ENCODE data around the gene SART1.
A peak's percentile ranks its signal among the peaks of the same experiment; 100 is the strongest.
"Not testable (repeated sequence)": the region's sequence is repeated elsewhere in the genome, so short reads cannot be mapped to it uniquely, and the experiment has no call there.

The SART1 gene

GRCh38 chr11:66017321-66017720 is 55.8 kb downstream of the SART1 start:
- no peak for DNase-seq (ENCODE audit: low read depth, low spot score)

- DNase-seq (ENCODE audit: low read depth, low spot score): no peak
Observed at GRCh38 chr11:66020212-66020611, 58.7 kb downstream of the SART1 start.

DNA sequence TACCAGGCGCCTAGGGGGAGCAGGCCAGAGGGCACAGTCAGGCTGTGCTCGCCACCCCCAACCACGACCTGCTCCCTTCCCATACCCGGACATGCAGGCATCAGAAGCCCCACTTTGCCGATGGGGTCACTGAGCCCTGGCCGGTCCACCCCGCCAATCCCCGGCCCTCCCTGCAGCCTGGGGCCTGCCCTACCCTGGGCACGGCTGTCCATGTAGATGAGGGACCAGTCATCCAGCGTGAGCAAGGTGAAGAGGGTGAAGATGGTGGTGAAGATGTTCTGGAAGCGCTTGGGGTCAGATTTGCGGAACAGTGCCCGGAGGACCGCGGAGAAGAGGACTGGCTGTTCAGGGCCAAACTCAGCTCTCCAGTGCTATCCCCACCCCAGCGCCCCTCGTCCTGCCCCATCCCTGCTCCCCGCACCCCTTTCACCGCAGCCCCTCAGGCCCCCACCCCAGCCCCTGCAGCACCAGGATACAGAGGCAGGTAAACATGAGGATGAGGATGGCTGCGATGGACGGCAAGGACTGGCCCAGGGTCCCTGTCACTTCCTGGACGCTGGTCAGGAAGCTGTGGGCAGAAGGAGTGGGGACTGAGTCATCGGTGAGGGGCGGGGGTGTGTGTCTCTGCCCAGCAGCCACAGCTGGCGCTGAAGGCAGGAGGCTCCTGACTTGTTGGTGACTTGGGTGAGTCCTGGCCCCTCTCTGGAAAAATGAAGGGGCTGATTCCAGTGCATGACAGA is 59.3 kb downstream of the SART1 start:
- peak; percentile 84 for DNase-seq (ENCODE audit: low read depth, low spot score)

GRCh38 chr11:66022401-66023185 is 61.1 kb downstream of the SART1 start:
- DNase-seq (ENCODE audit: low read depth, low spot score): peak; percentile 85

DNA sequence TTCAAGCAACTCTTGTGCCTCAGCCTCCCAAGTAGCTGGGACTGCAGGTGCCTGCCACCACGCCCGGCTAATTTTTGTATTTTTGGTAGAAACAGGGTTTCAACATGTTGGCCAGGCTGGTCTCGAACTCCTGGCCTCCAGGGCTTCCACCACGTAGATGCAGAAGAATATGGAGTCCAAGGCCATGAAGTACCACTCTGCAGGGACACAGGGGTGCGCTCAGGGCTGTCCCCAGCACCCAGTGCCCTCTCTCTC is 61.6 kb downstream of the SART1 start:
- not testable (repeated sequence) for DNase-seq (ENCODE audit: low read depth, low spot score)

DNA sequence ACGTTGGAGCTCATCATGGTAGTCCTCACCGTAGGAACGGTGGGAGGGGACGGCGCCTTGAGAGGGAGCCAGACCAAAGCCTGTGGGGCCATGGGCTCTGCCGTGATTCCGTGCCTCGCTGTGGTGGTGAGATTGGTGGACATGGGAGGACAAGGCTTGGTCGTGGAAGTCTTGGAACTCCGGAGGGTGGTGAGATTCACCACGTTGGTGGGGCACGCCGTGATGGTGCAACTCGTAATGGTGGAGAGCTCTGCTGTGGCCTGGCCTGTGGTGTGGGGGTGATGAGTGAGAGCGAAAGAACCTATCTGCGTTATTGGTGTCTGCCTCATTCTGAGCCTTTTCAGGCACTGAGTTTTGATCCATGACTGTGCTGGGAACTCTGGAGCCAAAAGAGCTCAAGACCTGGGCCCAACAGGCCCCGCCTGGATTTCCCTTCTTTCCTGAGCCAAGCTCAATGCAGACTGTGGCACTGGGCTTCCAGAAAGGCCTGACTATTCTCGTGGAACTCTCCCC is 64.5 kb downstream of the SART1 start, which contains the start of gene CATSPER1:
CATSPER1 (minus strand) TSS at position 463 of the 513 bp plus-strand sequence; CDS start at position 363, 100 bp downstream.
- no peak for DNase-seq (ENCODE audit: low read depth, low spot score)

Data from astrocyte of the hippocampus (primary cell).